ENCODE measurements around the gene GNAO1.

The GNAO1 gene

GRCh38 chr16:56332464-56333079, 141.3 kb downstream of the GNAO1 start:
- no peak for DNase-seq (ENCODE audit: low read depth in 2 of 2)

GRCh38 chr16:56334761-56335160, 143.5 kb downstream of the GNAO1 start:
- no peak for DNase-seq (ENCODE audit: low read depth in 2 of 2)

GRCh38 chr16:56336071-56336688, 144.9 kb downstream of the GNAO1 start:
- no peak for DNase-seq (ENCODE audit: low read depth in 2 of 2)

- DNase-seq (ENCODE audit: low read depth in 2 of 2): no peak
Measured at GRCh38 chr16:56336711-56337110, 145.4 kb downstream of the GNAO1 start.

- DNase-seq (ENCODE audit: low read depth in 2 of 2): no peak
Measured at GRCh38 chr16:56337131-56337857, 146.0 kb downstream of the GNAO1 start.

GRCh38 chr16:56337858-56338325, 146.6 kb downstream of the GNAO1 start:
- DNase-seq (ENCODE audit: low read depth in 2 of 2): no peak

GRCh38 chr16:56338566-56339318, 147.5 kb downstream of the GNAO1 start:
- no peak for DNase-seq (ENCODE audit: low read depth in 2 of 2)

- no peak for DNase-seq (ENCODE audit: low read depth in 2 of 2)
Measured at GRCh38 chr16:56339431-56340195, 148.3 kb downstream of the GNAO1 start.

GRCh38 chr16:56340416-56340815, 149.1 kb downstream of the GNAO1 start:
- no peak for DNase-seq (ENCODE audit: low read depth in 2 of 2)

- no peak for DNase-seq (ENCODE audit: low read depth in 2 of 2)
Measured at GRCh38 chr16:56340864-56341365, 149.6 kb downstream of the GNAO1 start.

- DNase-seq (ENCODE audit: low read depth in 2 of 2): no peak
Measured at GRCh38 chr16:56341656-56342399, 150.5 kb downstream of the GNAO1 start.

- no peak for DNase-seq (ENCODE audit: low read depth in 2 of 2)
Measured at GRCh38 chr16:56343661-56344517, 152.6 kb downstream of the GNAO1 start.

- no peak for DNase-seq (ENCODE audit: low read depth in 2 of 2)
Measured at GRCh38 chr16:56344518-56345405, 153.5 kb downstream of the GNAO1 start.

GRCh38 chr16:56345406-56346050, 154.2 kb downstream of the GNAO1 start:
- no peak for DNase-seq (ENCODE audit: low read depth in 2 of 2)

GRCh38 chr16:56346131-56346890, 155.0 kb downstream of the GNAO1 start:
- no peak for DNase-seq (ENCODE audit: low read depth in 2 of 2)

- DNase-seq (ENCODE audit: low read depth in 2 of 2): no peak
Measured at GRCh38 chr16:56347166-56347565, 155.9 kb downstream of the GNAO1 start.

GRCh38 chr16:56347670-56348069, 156.4 kb downstream of the GNAO1 start:
- no peak for DNase-seq (ENCODE audit: low read depth in 2 of 2)

All from fibroblast of skin of left biceps (primary cell).